Epithelial cell of proximal tubule (primary cell): Measurements from ENCODE around the gene HEPN1. TPM values are rescaled to one million over a fixed set of nuclear protein-coding genes. Genes with fewer than 3 reads are reported as not detected.

Experiments
- DNase-seq: peaks from one replicate; pipeline ENCODE4 v3.0.0-alpha.2; 2011; ENCODE audit warnings: low read depth
- H3K4me3 ChIP-seq: 2 replicates; pipeline ENCODE4 v1.5.1; 2011; ENCODE audit warnings: low read depth, mild to moderate bottlenecking, low read length
- CTCF ChIP-seq: conservative IDR thresholded peaks from 2 replicates; pipeline ENCODE4 v1.5.1; 2012; ENCODE audit warnings: low read depth, mild to moderate bottlenecking, low read length
- total RNA-seq: library from RNA; depleted of rRNA; stranded (reverse); fragments of >200 nt; gene quantifications from 2 replicates; pipeline ENCODE4 v1.2.3, GENCODE V29; 2015

Gene HEPN1
- total RNA-seq, 1 donor from 2014 or later, result not detected

GRCh38 chr11:124930799-124931198 is 11.7 kb downstream of the HEPN1 start:
- TF ChIP-seq CTCF, result no peak
- H3K4me3 ChIP-seq, result no peak overlapping the region
- no peak for DNase-seq

DNA sequence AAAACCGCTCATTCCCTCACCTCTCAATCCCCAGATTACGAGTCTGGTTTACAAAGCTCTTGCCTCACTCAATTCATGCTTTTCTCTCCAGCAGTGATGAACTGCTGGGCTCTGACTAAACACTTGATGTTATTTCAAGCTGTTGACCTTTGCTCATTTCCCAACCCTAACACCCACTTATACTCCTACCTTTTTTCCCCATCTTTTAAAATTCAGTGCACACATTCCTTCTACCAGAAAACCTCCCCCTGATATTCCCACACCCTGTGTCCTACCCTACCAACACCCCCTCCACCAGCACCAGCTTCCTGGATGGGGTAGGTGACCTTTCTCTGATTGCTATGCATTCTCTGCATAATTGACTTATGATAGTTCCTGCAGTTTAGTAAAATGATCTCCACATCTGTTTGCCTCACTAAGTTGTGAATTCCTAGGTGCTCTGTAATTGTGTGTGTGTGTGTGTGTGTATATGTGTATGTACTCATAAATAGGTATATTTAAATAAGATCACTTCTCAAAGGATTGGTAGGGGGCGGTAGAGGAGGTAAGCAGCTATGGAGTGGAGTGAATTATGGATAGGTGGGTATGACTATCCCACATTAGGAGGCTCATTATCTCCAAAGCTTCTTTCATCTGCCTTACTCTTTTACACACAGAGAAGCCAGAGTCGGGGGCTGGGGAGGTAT is 16.0 kb downstream of the HEPN1 start:
- H3K4me3 ChIP-seq, result no peak overlapping the region
- peak; percentile 25 for TF ChIP-seq CTCF
- DNase-seq, result peak; percentile 73

DNA sequence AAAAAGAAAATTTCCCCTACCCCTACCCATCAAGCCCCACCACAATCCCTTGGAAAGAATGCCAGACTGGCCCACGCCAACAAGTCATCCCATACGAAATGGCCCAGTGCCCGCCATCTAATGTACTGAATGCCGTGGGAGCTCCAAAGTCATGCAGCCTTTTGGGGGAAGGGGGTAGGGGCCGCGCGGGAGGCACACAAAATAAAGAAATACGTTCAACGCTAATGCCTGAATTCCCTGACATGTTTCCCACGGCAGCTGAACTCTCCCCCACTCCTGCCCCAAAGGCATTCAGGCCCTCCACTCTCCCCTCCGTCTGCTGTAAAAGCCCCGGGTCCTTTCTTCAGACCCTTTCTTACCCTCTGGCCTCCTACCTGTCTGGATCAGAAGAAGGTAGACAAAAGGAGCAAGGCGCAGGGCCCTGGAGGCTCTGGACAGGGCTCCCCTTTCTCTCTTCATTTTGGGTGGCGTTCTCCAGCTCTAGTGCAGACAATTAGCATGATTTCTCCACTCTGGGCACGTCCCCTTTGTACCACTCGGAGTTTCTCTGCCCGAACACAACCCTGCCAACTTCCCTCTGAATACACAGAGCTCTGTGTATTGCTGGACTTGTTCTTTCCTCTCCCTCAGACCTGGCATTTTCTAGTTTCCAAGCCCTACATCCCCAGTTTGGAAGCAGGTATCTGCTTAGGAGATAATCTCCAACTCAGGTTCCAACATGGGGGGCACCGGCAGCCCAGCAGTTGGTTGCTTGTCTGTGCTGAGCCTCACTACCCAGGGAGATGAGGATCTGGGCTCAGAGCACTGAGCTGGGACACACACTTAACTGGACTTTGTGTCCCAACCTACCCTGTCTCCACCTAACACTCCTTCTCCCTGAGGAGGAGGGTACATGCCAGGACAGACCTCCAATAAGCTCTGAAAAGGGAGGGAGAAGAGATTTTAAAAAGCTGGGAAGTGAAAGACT is 16.8 kb downstream of the HEPN1 start, which contains the start of gene HEPACAM:
HEPACAM (minus strand) TSS at position 500 of the 967 bp plus-strand sequence; CDS start at position 459, 41 bp downstream.
- DNase-seq, result no peak
- no peak within 1 kb of the TSS for H3K4me3 ChIP-seq
- no peak for TF ChIP-seq CTCF

DNA sequence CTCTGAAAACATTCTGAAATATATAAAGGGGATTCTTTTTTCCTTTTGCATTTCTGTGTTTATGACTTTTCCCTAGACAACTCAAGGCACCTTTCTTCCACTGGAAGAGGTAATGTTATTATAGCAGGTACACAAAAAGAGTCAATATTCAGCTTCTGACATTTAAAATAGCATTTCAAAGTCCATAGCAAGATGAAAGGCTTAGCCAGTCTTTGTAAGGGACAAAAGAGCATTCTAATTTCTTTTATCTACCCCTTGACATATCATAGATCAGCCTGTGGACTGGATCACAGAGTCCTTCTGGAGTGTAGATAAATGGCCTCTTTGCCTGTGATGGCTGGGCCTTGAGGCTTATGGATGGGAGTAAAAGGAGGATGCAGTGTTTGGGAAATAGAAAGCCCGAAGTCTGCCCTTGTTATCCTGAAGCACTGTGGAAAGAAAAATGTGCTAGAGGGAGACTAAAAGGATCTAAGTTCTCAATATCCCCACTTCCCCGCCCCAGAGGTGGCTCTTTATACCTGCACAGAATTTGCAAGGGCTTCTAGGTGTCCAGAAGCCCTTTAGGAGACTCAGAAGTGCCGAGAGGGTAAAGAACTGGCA is 18.4 kb downstream of the HEPN1 start:
- no peak overlapping the region for H3K4me3 ChIP-seq
- TF ChIP-seq CTCF, result no peak
- no peak for DNase-seq

GRCh38 chr11:124938206-124938765 is 19.2 kb downstream of the HEPN1 start:
- H3K4me3 ChIP-seq, result no peak overlapping the region
- no peak for DNase-seq
- TF ChIP-seq CTCF, result no peak

DNA sequence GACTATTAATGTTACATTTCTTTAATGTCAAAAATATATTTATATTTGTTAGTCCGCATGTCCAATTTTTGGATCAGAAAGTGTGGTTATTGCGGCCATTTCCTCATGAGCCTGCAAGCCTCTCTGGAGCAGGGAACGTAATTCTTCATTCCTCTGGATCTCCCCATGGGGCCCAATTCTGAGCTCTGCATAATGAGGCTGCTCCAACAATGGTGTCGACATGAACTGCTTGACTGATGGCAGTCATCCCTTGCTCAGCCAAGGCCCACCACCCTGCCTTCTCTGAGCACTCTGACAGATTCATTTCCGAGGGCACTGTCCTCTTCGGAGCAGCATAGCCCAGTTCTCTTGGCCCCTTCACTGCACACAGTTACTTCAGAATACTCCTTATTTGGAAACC is 19.9 kb downstream of the HEPN1 start:
- no peak for DNase-seq
- H3K4me3 ChIP-seq, result no peak overlapping the region
- TF ChIP-seq CTCF, result no peak
